Spleen (tissue), 11 donors: ENCODE measurements around the gene CCDC13. TPM values are rescaled to one million over a fixed set of nuclear protein-coding genes. Genes with fewer than 3 reads are reported as not detected.

ENCODE experiments used
- DNase-seq: peaks from one replicate; pipeline ENCODE4 v3.0.0-alpha.2; 2020
- H3K27ac ChIP-seq, 8 donors: fragments of 200-600 bp; sonication (generic) in 7 of 8; 1 replicate in 4 of 8; 2 replicates in 4 of 8; pipeline versions ENCODE4 v1.5.0 to v1.8.0; 2016 to 2021; ENCODE audit warnings: inconsistent platforms in 4 of 8, mild to moderate bottlenecking in 4 of 8, moderate library complexity in 1 of 8
- H3K27me3 ChIP-seq, 7 donors: fragments of 200-600 bp; sonication (generic) in 6 of 7; replicated peaks in 1 of 7; 1 replicate in 4 of 7; 2 replicates in 3 of 7; pipeline versions ENCODE4 v1.5.0 to v1.8.0; 2016 to 2021; ENCODE audit warnings: inconsistent platforms in 3 of 7, mild to moderate bottlenecking in 1 of 7
- H3K36me3 ChIP-seq, 6 donors: fragments of 200-600 bp; sonication (generic) in 5 of 6; 1 replicate in 4 of 6; 2 replicates in 2 of 6; pipeline versions ENCODE4 v1.5.0 to v1.8.0; 2016 to 2021; ENCODE audit warnings: inconsistent platforms in 2 of 6
- H3K4me1 ChIP-seq, 6 donors: fragments of 200-600 bp; sonication (generic) in 5 of 6; 1 replicate in 3 of 6; 2 replicates in 3 of 6; pipeline versions ENCODE4 v1.5.0 to v1.8.0; 2016 to 2021; ENCODE audit warnings: inconsistent platforms in 3 of 6
- H3K4me3 ChIP-seq, 8 donors: fragments of 200-600 bp; sonication (generic) in 7 of 8; 1 replicate in 4 of 8; 2 replicates in 4 of 8; pipeline versions ENCODE4 v1.5.0 to v1.8.0; 2016 to 2021; ENCODE audit warnings: inconsistent platforms in 4 of 8, mild to moderate bottlenecking in 4 of 8, moderate library complexity in 2 of 8
- H3K9me3 ChIP-seq, 8 donors: fragments of 200-600 bp; sonication (generic) in 7 of 8; 1 replicate in 4 of 8; 2 replicates in 4 of 8; pipeline versions ENCODE4 v1.5.0 to v1.8.0; 2016 to 2021; ENCODE audit warnings: inconsistent platforms in 4 of 8
- CTCF ChIP-seq, 11 experiments: fragments of 200-600 bp in 7 of 11; fragments of 450-650 bp in 4 of 11; sonication (generic) in 4 of 11; IDR thresholded peaks in 8 of 11; conservative IDR thresholded peaks in 3 of 11; 1 replicate in 7 of 11; 2 replicates in 4 of 11; pipeline versions ENCODE4 v1.4.0 to v1.8.0; 2016 to 2021; ENCODE audit warnings: antibody characterized with exemption in 11 of 11, inconsistent platforms in 4 of 11, mild to moderate bottlenecking in 1 of 11
- POLR2A ChIP-seq, 3 donors: fragments of 450-650 bp; IDR thresholded peaks; one replicate each; pipeline ENCODE4 v1.5.1; 2017; ENCODE audit warnings: antibody characterized with exemption in 3 of 3, mild to moderate bottlenecking in 1 of 3
- POLR2AphosphoS5 ChIP-seq, 3 donors: sonication (generic); formaldehyde crosslinking; IDR thresholded peaks; one replicate each; pipeline ENCODE4 v1.5.1; 2017; ENCODE audit warnings: antibody characterized with exemption in 3 of 3
- WGBS, 5 donors: extraction: QIAGEN DNeasy Blood & Tissue Kit in 3 of 5; methylation state at CpG; one replicate each; pipeline versions ENCODE4 v1.1.5 to v1.1.7; 2013 to 2018; 5-methylcytosine and 5-hydroxymethylcytosine counted together
- intact Hi-C: fragments of 100-400 bp; cut with DNase I; formaldehyde crosslinking; loops from one replicate; pipeline ENCODE4 v1.15.0; 2023; ENCODE audit warnings: low total_unique reads
- polyA plus RNA-seq, 3 donors: library from polyadenylated mRNA; stranded (reverse); fragments of 200-250 nt; gene quantifications; one replicate each; pipeline ENCODE4 v1.2.1, GENCODE V29; 2013
- total RNA-seq, 7 donors: library from RNA; depleted of rRNA in 3 of 7; stranded (reverse); fragments of >200 nt in 3 of 7; fragmentation: NEBNext Ultra II Directional in 4 of 7; extraction: Animal tissue kit (Norgen Biotek cat#: 25700) in 4 of 7; gene quantifications; one replicate each; pipeline versions ENCODE4 v1.1.0 to v1.2.1, GENCODE V29; 2016 to 2021
- donor health status: healthy with polysubstance abuse.
- donor health status: DM: no; HTN: no; CAD: no; lungs with moderate emphysema.
- donor health status: DM: no; HTN: no; CAD: no.
- donor health status: Bipolar disorder and iron deficiency.
- donor health status: healthy.
- donor health status: DM: no; HTN: no; CAD: no.
- donor health status: DM: yes; HTN: yes; CAD: no.

Gene CCDC13
- total and polyA plus RNA-seq, 10 donors, result 0.51 to 3.7 (median 1.0) TPM

GRCh38 chr3:42773409-42773751, 327 bp upstream of the CCDC13 start:
- peaks cover 3 to 20% (median 10%) of the 10 kb centered on the region in 6 donors for H3K4me1 ChIP-seq
- no peaks in the 10 kb centered on the region for H3K27me3 ChIP-seq
- intact Hi-C loops, result no loop called here
- DNase-seq, result no peak
- no peaks in the 10 kb centered on the region for H3K36me3 ChIP-seq
- WGBS, 5 donors, result 9 to 13% (median 12%) methylated on average over 6 of the region's 6 CpGs
- peak overlapping the region; percentile 45 to 78 (median 64) for H3K4me3 ChIP-seq
- TF ChIP-seq POLR2AphosphoS5 (IDR thresholded peaks at IDR 0.05) (no peak), POLR2A (IDR thresholded peaks at IDR 0.05) (no peak), CTCF (IDR thresholded peaks at IDR 0.05 in 8 of 11, conservative IDR thresholded peaks at IDR 0.05 in 3 of 11) (no peak)
- peak overlapping the region; percentile 68 to 96 (median 90) for H3K27ac ChIP-seq
- H3K9me3 ChIP-seq, result peaks cover 0 to 7% (median 0%) of the 10 kb centered on the region in 8 donors

DNA sequence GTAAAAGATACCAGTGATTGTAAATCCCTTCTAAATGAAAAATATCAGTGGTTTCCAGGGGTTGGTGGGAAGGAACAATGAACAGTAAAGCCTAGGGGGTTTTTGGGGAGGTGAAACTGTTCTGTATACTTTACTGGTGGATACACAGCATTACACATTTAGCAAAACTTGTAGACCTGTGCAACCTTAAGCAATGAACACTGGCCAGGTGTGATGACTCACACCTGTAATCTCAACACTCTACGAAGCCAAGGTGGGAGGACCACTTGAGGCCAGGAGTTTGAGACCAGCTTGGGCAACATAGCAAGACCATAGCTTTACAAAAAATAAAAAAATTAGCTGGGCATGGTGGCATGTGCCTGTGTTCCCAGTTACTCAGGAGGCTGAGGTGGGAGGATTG, 1.8 kb downstream of the CCDC13 start:
- 76 to 100% (median 86%) methylated on average over 1 of the region's 1 CpG for WGBS, 5 donors
- TF ChIP-seq POLR2AphosphoS5 (IDR thresholded peaks at IDR 0.05) (no peak), POLR2A (IDR thresholded peaks at IDR 0.05) (no peak), CTCF (IDR thresholded peaks at IDR 0.05 in 8 of 11, conservative IDR thresholded peaks at IDR 0.05 in 3 of 11) (no peak)

GRCh38 chr3:42769477-42770131, 3.4 kb downstream of the CCDC13 start:
- Histone ChIP-seq H3K9me3 (peaks cover 0 to 7% (median 0%) of the 10 kb centered on the region in 8 donors), H3K27ac (no peak overlapping the region), H3K4me1 (peaks cover 3 to 36% (median 10%) of the 10 kb centered on the region in 6 donors), H3K4me3 (no peak overlapping the region), H3K27me3 (no peaks in the 10 kb centered on the region), H3K36me3 (no peaks in the 10 kb centered on the region)
- TF ChIP-seq POLR2AphosphoS5 (IDR thresholded peaks at IDR 0.05) (no peak), POLR2A (IDR thresholded peaks at IDR 0.05) (no peak), CTCF (IDR thresholded peaks at IDR 0.05 in 8 of 11, conservative IDR thresholded peaks at IDR 0.05 in 3 of 11) (no peak)
- peak; percentile 76 for DNase-seq
- intact Hi-C loops, result no loop called here
- 78 to 96% (median 95%) methylated on average over 6 to 28 of the region's 28 CpGs for WGBS, 5 donors

More for the DNA sequence above, 1.8 kb downstream of the CCDC13 start:
- intact Hi-C loops, result no loop called here
- H3K27me3 ChIP-seq, result no peaks in the 10 kb centered on the region
- no peaks in the 10 kb centered on the region for H3K36me3 ChIP-seq
- no peak overlapping the region for H3K27ac ChIP-seq
- peaks cover 0 to 7% (median 0%) of the 10 kb centered on the region in 8 donors for H3K9me3 ChIP-seq
- no peak for DNase-seq
- peaks cover 3 to 22% (median 10%) of the 10 kb centered on the region in 6 donors for H3K4me1 ChIP-seq
- H3K4me3 ChIP-seq, result no peak overlapping the region

- peak overlapping the region in 4 of 8 donors; percentile 6 to 58 (median 52) for H3K27ac ChIP-seq
- intact Hi-C loops, result no loop called here
- WGBS, 5 donors, result 76 to 84% (median 81%) methylated on average over 3 of the region's 3 CpGs
Observed at GRCh38 chr3:42764561-42765295, 8.3 kb downstream of the CCDC13 start.

More at GRCh38 chr3:42764561-42765295, 8.3 kb downstream of the CCDC13 start:
- no peaks in the 10 kb centered on the region for H3K36me3 ChIP-seq
- no peak for DNase-seq
- H3K27me3 ChIP-seq, result no peaks in the 10 kb centered on the region
- TF ChIP-seq POLR2A (IDR thresholded peaks at IDR 0.05) (no peak), POLR2AphosphoS5 (IDR thresholded peaks at IDR 0.05) (no peak), CTCF (IDR thresholded peaks at IDR 0.05 in 8 of 11, conservative IDR thresholded peaks at IDR 0.05 in 3 of 11) (no peak)
- no peak overlapping the region for H3K4me3 ChIP-seq
- peaks cover 0 to 43% (median 3%) of the 10 kb centered on the region in 6 donors for H3K4me1 ChIP-seq
- H3K9me3 ChIP-seq, result peaks cover 0 to 3% (median 0%) of the 10 kb centered on the region in 8 donors
